NCI-H460 (cell line): ENCODE results near the gene NKX2-4. TPM values are rescaled to one million over a fixed set of nuclear protein-coding genes. Genes with fewer than 3 reads are reported as not detected.

Source experiments
- DNase-seq: peaks from one replicate; pipeline ENCODE4 v3.0.0-alpha.2; 2016; ENCODE audit warnings: low read depth; ENCODE audit errors: extremely low read depth
- small RNA-seq, 2 experiments: library from RNA; depleted of rRNA; stranded (forward); fragments of <200 nt; gene quantifications; one replicate each; pipeline ENCODE3, GENCODE V24; 2014
- total RNA-seq: library from RNA; depleted of rRNA; stranded (reverse); fragments of >200 nt; shearing (Covaris generic); gene quantifications from 2 replicates; pipeline ENCODE4 v1.2.3, GENCODE V29; 2014; rRNA removed

The NKX2-4 gene
- total RNA-seq, 1 experiment from 2014 or later: not detected

DNA sequence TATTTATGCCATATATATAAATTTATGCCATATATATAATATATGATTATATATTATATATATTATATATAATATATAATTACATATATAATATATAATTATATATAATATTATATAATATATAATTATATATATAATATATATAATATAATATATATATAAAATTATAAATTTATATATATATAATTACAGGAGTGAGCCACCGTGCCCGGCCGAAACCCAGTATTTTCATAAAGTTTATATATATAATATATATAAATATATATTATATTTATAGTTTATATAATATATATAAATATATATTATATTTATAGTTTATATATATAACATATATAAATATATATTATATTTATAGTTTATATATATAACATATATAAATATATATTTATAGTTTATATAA lies 31.6 kb downstream of the NKX2-4 start:
- no peak for DNase-seq

DNA sequence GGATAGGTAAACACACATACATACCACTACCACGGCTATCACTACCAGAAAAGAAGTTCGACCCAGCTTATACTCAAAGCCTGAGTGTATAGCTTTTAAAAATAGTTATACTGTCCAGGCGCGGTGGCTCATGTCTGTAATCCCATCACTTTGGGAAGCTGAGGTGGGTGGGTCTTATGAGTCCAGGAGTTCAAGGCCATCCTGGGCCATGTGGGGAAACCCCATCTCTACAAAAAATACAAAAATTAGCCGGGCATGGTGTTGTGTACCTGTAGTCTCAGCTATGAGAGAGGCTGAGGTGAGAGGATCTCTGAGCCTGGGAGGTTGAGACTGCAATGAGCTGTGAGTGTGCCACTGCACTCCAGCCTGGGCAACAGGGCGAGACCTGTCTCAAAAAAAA lies 32.9 kb downstream of the NKX2-4 start:
- DNase-seq: no peak

DNA sequence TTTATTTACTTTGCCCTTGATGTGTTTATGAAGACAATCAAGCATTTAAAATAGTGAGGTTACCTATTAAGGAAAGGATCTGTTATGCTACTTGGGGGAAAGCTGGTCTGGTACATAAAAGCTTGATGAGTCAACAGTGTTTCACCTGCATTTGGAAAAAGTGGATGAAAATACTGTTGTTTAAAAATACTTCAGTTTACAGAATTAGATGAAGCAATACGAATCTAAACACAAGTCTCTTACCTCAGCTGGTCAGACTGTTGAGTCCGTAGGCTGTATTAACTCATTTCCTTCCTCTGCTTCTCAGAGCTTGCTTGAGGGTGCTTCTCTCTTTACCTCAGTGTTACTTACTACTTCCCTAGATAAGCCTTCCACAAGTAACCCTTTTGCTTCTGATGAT lies 36.1 kb downstream of the NKX2-4 start:
- DNase-seq: no peak

DNA sequence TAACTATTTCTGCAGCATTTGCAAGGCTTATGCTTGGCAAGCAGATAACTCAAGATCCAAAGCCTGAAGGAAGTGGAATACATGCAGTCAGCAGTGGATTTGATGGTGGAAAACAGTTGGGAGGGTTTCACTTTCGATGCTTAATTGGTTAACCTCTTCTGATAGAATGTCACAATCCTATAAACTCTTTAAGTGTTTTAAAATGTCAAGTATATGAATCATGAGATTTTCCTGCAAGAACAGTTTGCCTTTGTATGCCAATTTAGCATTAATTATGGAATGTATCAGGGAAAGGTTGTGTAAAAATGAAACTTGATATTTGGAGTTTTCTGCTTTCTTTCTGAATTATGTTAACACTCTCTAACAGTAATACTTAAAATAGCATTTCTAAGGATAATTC lies 36.6 kb downstream of the NKX2-4 start:
- DNase-seq: no peak

DNA sequence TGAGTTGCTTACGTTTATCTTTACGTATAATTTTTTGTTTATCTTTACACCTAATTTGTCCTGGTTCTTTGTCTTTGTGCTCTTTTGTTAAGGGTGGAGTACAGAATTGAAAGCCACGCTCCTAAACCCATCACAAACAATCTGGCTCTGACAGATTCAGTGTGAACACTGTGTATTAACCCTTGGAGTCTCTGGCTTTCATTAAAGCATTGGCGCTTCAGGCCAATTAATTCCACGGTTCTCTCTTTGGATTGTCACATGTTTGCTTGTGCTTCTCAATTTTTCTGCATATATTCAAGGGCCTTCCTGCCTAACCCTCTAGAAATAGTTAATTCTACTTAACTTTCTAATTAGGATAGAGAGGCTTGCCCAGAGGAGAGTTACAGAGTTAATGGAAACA lies 38.6 kb downstream of the NKX2-4 start:
- DNase-seq: no peak

DNA sequence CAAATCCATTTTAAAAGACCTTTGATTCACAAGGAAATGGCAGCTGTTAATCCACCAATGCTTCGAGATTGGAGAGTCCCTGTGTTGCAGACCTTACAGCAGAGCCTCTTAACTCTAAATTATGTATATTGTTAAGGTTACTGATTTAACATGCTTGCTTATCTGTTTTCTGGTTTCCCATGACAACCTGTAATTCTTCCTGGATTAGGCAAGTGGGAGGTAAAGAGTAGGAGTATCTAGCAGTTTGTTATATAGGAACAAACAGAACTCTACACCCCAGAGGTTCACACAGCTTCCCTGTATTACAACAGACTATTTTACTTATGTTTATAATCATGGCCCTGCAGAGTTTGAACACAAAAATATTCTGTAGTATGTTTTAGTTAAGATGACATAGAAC lies 39.5 kb downstream of the NKX2-4 start:
- no peak for DNase-seq

DNA sequence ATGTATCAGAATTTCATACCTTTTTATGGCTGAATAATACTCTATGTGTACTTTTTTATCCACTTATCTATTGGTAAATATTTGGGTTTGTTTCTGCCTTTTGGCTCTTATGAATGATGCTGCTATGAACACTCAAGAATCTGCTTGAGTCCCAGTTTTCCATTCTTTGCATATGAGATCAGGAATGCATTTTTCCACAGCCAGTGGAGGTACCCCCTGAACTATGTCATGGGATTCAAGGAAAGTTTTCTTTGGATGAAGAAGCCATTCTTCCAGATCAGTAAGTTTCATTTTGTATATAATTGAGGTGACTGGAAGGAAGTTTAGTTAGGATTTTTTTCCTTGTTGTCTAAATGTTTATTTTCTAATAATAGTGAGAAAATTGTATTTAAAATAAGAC lies 40.9 kb downstream of the NKX2-4 start:
- no peak for DNase-seq

DNA sequence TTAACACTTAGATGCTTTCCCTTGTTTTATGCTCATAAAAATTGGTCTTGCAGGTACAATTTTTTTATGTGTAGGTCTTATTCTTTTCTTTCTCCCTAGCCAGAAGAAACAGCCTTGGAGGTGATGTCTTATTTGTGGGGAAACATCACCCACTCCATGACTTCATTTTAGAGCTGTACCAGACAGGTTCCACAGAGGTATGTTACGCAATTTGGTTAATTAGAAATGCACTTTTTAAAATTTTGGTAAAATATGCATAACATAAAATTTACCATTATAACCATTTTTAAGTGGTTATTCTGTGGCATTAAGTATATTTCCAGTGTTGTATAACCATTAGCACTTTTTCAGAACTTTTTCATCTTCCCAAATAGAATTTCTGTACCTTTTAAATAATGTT lies 41.3 kb downstream of the NKX2-4 start:
- no peak for DNase-seq

DNA sequence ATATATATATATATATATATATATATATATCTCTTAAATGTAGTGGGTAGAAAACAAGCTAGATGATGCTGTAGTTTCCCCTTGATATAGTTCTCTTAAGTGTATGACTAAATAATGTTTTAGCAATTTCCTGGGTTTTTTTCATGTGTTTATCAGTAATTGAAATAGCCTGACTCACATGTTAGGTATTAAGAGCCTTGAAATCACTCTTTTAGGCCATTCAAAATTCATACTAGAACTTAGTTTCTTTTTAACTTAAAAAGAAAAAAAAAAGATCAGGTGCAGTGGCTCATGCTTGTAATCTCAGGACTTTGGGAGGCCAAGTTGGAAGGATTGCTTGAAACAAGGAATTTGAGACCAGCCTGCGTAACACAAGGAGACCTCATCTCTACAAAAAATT lies 44.1 kb downstream of the NKX2-4 start:
- no peak for DNase-seq

DNA sequence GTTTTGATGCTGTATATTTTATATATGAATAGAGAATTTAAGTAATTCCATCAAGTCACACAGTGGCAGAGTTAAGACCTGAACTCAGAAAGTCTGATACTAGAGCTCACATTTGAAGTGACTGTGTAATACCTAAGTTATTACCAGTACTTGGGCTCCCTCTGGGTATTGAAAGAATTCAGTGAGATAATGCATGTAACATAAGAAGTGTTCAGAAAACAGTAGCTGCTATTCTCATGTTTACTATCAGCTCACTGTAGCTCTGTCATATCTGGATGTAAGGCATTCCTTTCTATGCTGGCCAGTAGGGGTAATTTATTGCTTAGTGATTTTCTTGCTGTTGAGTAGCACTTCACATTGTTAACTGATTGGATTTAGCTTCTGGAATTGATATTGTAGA lies 44.6 kb downstream of the NKX2-4 start:
- DNase-seq: no peak

Small RNA genes lying within 50 kb of the gene (small RNA-seq; reads per million reads assigned to genes)
- 0 reads per million in 2 experiments for gene RN7SKP140

Other genes starting within 250 kb of the NKX2-4 start
- gene XRN2, start 94.2 kb downstream of the NKX2-4 start, total RNA-seq: 88.4 and 97.8 TPM in 2 replicates
- not detected in 2 replicates for gene NKX2-2, start 116.5 kb upstream of the NKX2-4 start, total RNA-seq